Breast epithelium (tissue), 3 donors: ENCODE measurements around the gene ZNF710.

Source experiments
- POLR2A ChIP-seq: fragments of 450-650 bp; IDR thresholded peaks from one replicate; pipeline ENCODE4 v1.6.1; 2016; ENCODE audit warnings: antibody characterized with exemption, mild to moderate bottlenecking, moderate library complexity
- TF ChIP-seq, protein P1 (sequence below), 3 donors: fragments of 450-650 bp; IDR thresholded peaks; one replicate each; pipeline ENCODE4 v1.5.1; 2016 to 2017; ENCODE audit warnings: antibody characterized with exemption in 3 of 3, mild to moderate bottlenecking in 3 of 3, moderate library complexity in 3 of 3

DNA sequence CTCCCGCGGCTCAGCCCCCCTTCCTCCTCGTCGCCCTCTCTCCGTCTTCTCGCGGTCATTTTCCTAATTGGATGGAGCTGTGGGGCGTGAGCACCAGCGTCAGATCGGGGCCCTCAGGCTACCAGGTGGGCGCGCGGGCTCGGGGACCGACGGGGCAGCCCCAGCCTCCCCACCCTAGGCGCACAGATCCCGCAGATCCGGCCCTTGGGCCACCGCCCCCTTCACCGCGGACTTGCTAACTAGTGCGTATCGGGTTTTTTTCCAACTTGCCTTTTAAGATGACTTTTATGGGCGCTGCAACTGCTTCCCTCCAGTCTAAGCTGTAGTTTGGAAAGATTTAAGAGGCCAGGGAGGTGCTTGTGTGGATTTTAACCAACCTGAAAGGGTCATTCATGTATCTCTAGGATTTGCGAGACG lies 1.3 kb downstream of the ZNF710 start:
- TF ChIP-seq, protein P1, sequence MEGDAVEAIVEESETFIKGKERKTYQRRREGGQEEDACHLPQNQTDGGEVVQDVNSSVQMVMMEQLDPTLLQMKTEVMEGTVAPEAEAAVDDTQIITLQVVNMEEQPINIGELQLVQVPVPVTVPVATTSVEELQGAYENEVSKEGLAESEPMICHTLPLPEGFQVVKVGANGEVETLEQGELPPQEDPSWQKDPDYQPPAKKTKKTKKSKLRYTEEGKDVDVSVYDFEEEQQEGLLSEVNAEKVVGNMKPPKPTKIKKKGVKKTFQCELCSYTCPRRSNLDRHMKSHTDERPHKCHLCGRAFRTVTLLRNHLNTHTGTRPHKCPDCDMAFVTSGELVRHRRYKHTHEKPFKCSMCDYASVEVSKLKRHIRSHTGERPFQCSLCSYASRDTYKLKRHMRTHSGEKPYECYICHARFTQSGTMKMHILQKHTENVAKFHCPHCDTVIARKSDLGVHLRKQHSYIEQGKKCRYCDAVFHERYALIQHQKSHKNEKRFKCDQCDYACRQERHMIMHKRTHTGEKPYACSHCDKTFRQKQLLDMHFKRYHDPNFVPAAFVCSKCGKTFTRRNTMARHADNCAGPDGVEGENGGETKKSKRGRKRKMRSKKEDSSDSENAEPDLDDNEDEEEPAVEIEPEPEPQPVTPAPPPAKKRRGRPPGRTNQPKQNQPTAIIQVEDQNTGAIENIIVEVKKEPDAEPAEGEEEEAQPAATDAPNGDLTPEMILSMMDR (IDR thresholded peaks at IDR 0.05): no peak
- no peak for TF ChIP-seq POLR2A
